Raji (cell line): ENCODE data around the gene GABRA6.

Experiments used
- POLR2A ChIP-seq: IDR thresholded peaks from 2 replicates; pipeline ENCODE4 v1.6.1; 2011; ENCODE audit warnings: low read depth, low read length, control low read depth; ENCODE audit not compliant: insufficient read depth

Gene GABRA6

GRCh38 chr5:161720460-161720859 lies 34.9 kb downstream of the GABRA6 start:
- no peak for TF ChIP-seq POLR2A

- no peak for TF ChIP-seq POLR2A
These were observed 49.2 kb downstream of the GABRA6 start for GRCh38 chr5:161734741-161735140.

- TF ChIP-seq POLR2A, result no peak
These were observed 54.9 kb downstream of the GABRA6 start for GRCh38 chr5:161740433-161740832.

- no peak for TF ChIP-seq POLR2A
These were observed 58.8 kb downstream of the GABRA6 start for GRCh38 chr5:161744276-161744675.

GRCh38 chr5:161745392-161745791 lies 59.9 kb downstream of the GABRA6 start:
- TF ChIP-seq POLR2A, result no peak

GRCh38 chr5:161751265-161751664 lies 65.7 kb downstream of the GABRA6 start:
- no peak for TF ChIP-seq POLR2A
